Measurements from ENCODE around the gene FRMD8. TPM values are rescaled to one million over a fixed set of nuclear protein-coding genes. Genes with fewer than 3 reads are reported as not detected.

Gene FRMD8
- total and polyA plus RNA-seq, 2 of the 8 experiments (the other 6 are each of a cell fraction or from before 2014, with no cell fraction given), result 15.0 to 19.2 TPM

GRCh38 chr11:65400307-65401072, 14.1 kb downstream of the FRMD8 start:
- H3K36me3 ChIP-seq (ENCODE audit: control insufficient read depth in 2 of 4, insufficient read depth in 4 of 4, low read length in 3 of 4), result peaks cover 0 to 4% (median 0%) of the 10 kb centered on the region in 4 experiments; a peak in 4 of 8 replicates
- no peak for TF ChIP-seq POU5F1 (IDR thresholded peaks at IDR 0.05; ENCODE audit: low read depth, low read length)
- TF ChIP-seq CREB1 (IDR thresholded peaks at IDR 0.05), result no peak
- TF ChIP-seq SAP30 (IDR thresholded peaks at IDR 0.05; ENCODE audit: insufficient read depth, insufficient replicate concordance, low read length), result no peak

More at GRCh38 chr11:65400307-65401072, 14.1 kb downstream of the FRMD8 start:
- Histone ChIP-seq H2AK5ac (ENCODE audit: low read depth, low read length) (no peak overlapping the region), H3K14ac (ENCODE audit: insufficient read length) (no peak overlapping the region), H2BK12ac (ENCODE audit: low read depth, low read length) (no peak overlapping the region), H2BK20ac (ENCODE audit: low read length) (no peak overlapping the region), H4K91ac (replicated peaks; ENCODE audit: insufficient read length, low read length) (no peak overlapping the region), H3K4me2 (ENCODE audit: insufficient read depth in 1 of 2, low read depth in 2 of 2, low read length in 2 of 2) (no peak overlapping the region), H2BK5ac (ENCODE audit: low read depth, low read length) (no peak overlapping the region), H2AFZ (ENCODE audit: low read length) (no peak overlapping the region), H3K4ac (replicated peaks; ENCODE audit: insufficient read length, low read depth, low read length) (no peak overlapping the region), H3K18ac (ENCODE audit: extremely low read depth, low read length) (no peak overlapping the region), H3K9ac (replicated peaks in 1 of 4; ENCODE audit: extremely low read depth in 1 of 4, low read depth in 3 of 4, low read length in 3 of 4) (no peak overlapping the region), H2BK120ac (replicated peaks; ENCODE audit: low read depth, low read length) (no peak overlapping the region), H3K79me2 (ENCODE audit: control insufficient read depth in 1 of 2, insufficient read depth in 2 of 2, low read length in 2 of 2) (no peaks in the 10 kb centered on the region), H3K27me3 (replicated peaks in 1 of 4; ENCODE audit: control insufficient read depth in 3 of 4, extremely low read depth in 1 of 4, insufficient read depth in 3 of 4, low read length in 3 of 4) (no peaks in the 10 kb centered on the region), H3K4me3 (ENCODE audit: extremely low read depth in 1 of 4, insufficient read depth in 2 of 4, low read depth in 3 of 4, low read length in 4 of 4) (no peak overlapping the region), H3K56ac (replicated peaks; ENCODE audit: insufficient read length, low read depth, low read length) (no peak overlapping the region), H3K4me1 (replicated peaks in 1 of 4; ENCODE audit: control insufficient read depth in 3 of 4, insufficient read depth in 4 of 4, low read length in 3 of 4) (no peaks in the 10 kb centered on the region; a peak in 1 of 7 replicates), H4K5ac (ENCODE audit: insufficient read length, low read depth, low read length) (no peak overlapping the region), H3K23ac (ENCODE audit: insufficient read length) (no peak overlapping the region), H3K27ac (ENCODE audit: low read depth, low read length) (no peak overlapping the region), H2BK15ac (ENCODE audit: low read length) (no peak overlapping the region), H3K79me1 (ENCODE audit: low read depth, low read length) (0 out of 2 replicates have a peak, but pooled peaks cover 2% of the 10 kb centered on the region), H3K9me3 (ENCODE audit: insufficient read depth in 2 of 2, low read depth in 1 of 2, low read length in 1 of 2) (no peaks in the 10 kb centered on the region), H4K8ac (ENCODE audit: extremely low read depth, insufficient read depth, low read length) (no peak overlapping the region), H3K23me2 (ENCODE audit: low read depth, low read length) (no peaks in the 10 kb centered on the region), H4K20me1 (replicated peaks in 1 of 2; ENCODE audit: control insufficient read depth in 1 of 2, insufficient read depth in 2 of 2, low read length in 2 of 2) (peaks cover 0 to 6% of the 10 kb centered on the region in 2 experiments)
- FAIRE-seq, result no peak
- no peak for DNase-seq (ENCODE audit: low read depth in 1 of 2, low spot score in 2 of 2)
- 88% methylated on average over 17 of the region's 17 CpGs; no CpG with 5 or more reads in 1 of the 2 experiments for WGBS, 2 experiments (ENCODE audit: extremely low coverage in 1 of 2, insufficient coverage in 1 of 2, insufficient read length in 1 of 2, insufficient replicate concordance in 2 of 2, low coverage in 1 of 2, low lambda C conversion rate in 2 of 2, missing lambda C conversion rate in 1 of 2)
- ChIA-PET CTCF (ENCODE audit: partially characterized antibody) (interaction anchor here (0.6 to 7.8 kb wide), 8 partner anchors 11 to 160 kb away, joined by 3 to 69 read pairs (median 3); partner anchors contain the start of gene FRMD8), POLR2A (ENCODE audit: partially characterized antibody) (interaction anchor here (1.2 to 5.4 kb wide), 7 partner anchors 9 to 117 kb away, joined by 3 to 23 read pairs (median 11); partner anchors contain the start of gene MALAT1)

Data from H1 (cell line).